NCI-H82 treated with DMSO at 0.1 percent for 48 hours (cell line): ENCODE results near the gene RPEL1.
"Not testable (repeated sequence)": the region's sequence is repeated elsewhere in the genome, so short reads cannot be mapped to it uniquely, and the experiment has no call there.

Source experiments
- DNase-seq: peaks from one replicate; lab custom pipeline; 2025; ENCODE audit not compliant: unreplicated experiment; lab: John Stamatoyannopoulos, UW

RPEL1 gene

GRCh38 chr10:103245587-103245986 lies at the start of gene RPEL1:
Gene RPEL1, plus strand, starts transcription at chr10:103245887. Its CDS starts 110 bp downstream, at chr10:103245997.
- not testable (repeated sequence) for DNase-seq

- DNase-seq, result no peak
These were observed 49.2 kb upstream of the RPEL1 start for GRCh38 chr10:103196516-103196915.

- no peak for DNase-seq
These were observed 48.5 kb upstream of the RPEL1 start for GRCh38 chr10:103197174-103197573.

- no peak for DNase-seq
These were observed 47.8 kb upstream of the RPEL1 start for GRCh38 chr10:103197903-103198302.

- DNase-seq, result no peak
These were observed 47.0 kb upstream of the RPEL1 start for GRCh38 chr10:103198648-103199047.

- DNase-seq, result no peak
These were observed 46.2 kb upstream of the RPEL1 start for GRCh38 chr10:103199488-103199887.

GRCh38 chr10:103202319-103202718 lies 43.4 kb upstream of the RPEL1 start:
- DNase-seq, result no peak

GRCh38 chr10:103203466-103203865 lies 42.2 kb upstream of the RPEL1 start:
- DNase-seq, result no peak

- DNase-seq, result no peak
These were observed 41.1 kb upstream of the RPEL1 start for GRCh38 chr10:103204353-103205255.

- DNase-seq, result not testable (repeated sequence)
These were observed 40.3 kb upstream of the RPEL1 start for GRCh38 chr10:103205401-103205800.

- peak; percentile 13 for DNase-seq
These were observed 39.0 kb upstream of the RPEL1 start for GRCh38 chr10:103206715-103207114.

GRCh38 chr10:103207141-103207540 lies 38.5 kb upstream of the RPEL1 start:
- DNase-seq, result no peak

- DNase-seq, result not testable (repeated sequence)
These were observed 38.0 kb upstream of the RPEL1 start for GRCh38 chr10:103207643-103208042.

- not testable (repeated sequence) for DNase-seq
These were observed 35.4 kb upstream of the RPEL1 start for GRCh38 chr10:103210262-103210661.

- no peak for DNase-seq
These were observed 30.1 kb upstream of the RPEL1 start for GRCh38 chr10:103215601-103216000.

GRCh38 chr10:103216362-103216761 lies 29.3 kb upstream of the RPEL1 start:
- DNase-seq, result not testable (repeated sequence)

GRCh38 chr10:103224133-103224532 lies 21.6 kb upstream of the RPEL1 start:
- DNase-seq, result no peak

- DNase-seq, result not testable (repeated sequence)
These were observed 21.0 kb upstream of the RPEL1 start for GRCh38 chr10:103224721-103225120.

- DNase-seq, result no peak
These were observed 19.7 kb upstream of the RPEL1 start for GRCh38 chr10:103225939-103226338.

GRCh38 chr10:103227416-103227815 lies 18.3 kb upstream of the RPEL1 start:
- no peak for DNase-seq

- no peak for DNase-seq
These were observed 14.6 kb upstream of the RPEL1 start for GRCh38 chr10:103231047-103231551.

GRCh38 chr10:103232131-103232673 lies 13.5 kb upstream of the RPEL1 start:
- DNase-seq, result no peak
